A549 treated with Hydrocortisone at 1 μM for 4 hours (cell line): ENCODE data around the gene OR2T11. TPM values are rescaled to one million over a fixed set of nuclear protein-coding genes. Genes with fewer than 3 reads are reported as not detected.

ENCODE experiments used
- total RNA-seq: library from RNA; stranded (reverse); fragments of 200-300 nt; extraction: Qiagen RNA extraction; gene quantifications from 5 replicates; pipeline ENCODE4 v1.2.3, GENCODE V29; 2022

Gene OR2T11
- not detected in 5 replicates for total RNA-seq

DNA sequence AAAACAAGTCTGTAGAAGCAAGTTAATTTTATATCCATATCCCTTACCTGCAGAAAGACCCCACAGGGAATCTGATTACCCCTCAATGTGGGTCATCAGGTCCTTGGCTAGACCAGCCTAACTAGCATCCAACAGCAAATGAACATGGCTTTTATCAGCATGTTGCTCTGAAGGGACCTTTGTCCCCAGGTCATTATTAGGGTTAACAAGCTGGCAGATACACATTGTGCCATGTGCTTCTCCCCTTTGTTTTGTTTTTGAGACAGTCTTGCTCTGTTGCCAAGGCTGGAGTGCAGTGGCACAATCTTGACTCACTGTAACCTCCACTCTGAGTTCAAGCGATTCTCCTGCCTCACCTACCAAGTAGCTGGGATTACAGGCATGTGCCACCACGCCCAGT, at the start of gene OR2T11:
OR2T11 (minus strand) TSS at position 101 of the 400 bp plus-strand sequence. CDS start 7,963 bp downstream, outside the sequence.

GRCh38 chr1:248655354-248655753, 20.5 kb upstream of the OR2T11 start, which contains the start of gene OR2T27:
TSS of gene OR2T27 (minus strand) at chr1:248655528. CDS start at chr1:248650884, 4,644 bp downstream.

DNA sequence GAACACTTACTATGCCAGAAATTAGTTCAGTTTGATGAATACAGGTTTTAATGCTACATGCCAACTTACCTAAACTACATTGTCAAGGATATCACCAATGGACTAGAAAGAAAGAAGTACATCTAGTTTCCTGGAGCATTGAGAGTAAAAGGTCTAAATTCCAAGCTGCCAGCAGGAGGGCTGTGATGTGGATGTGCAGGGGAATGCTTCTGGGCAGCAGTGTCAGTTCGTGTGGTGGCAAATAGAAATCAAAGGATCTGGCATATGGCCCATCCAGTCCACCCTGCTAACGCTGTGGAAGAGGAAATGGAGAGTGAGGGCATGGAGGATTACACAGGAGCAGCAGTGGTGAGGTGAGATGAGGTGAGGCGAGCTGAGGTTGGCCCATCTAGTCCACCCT, 10.3 kb upstream of the OR2T11 start, which contains the start of gene OR2T35:
OR2T35 (minus strand) TSS at position 101 of the 400 bp plus-strand sequence. CDS start 6,020 bp downstream, outside the sequence.

DNA sequence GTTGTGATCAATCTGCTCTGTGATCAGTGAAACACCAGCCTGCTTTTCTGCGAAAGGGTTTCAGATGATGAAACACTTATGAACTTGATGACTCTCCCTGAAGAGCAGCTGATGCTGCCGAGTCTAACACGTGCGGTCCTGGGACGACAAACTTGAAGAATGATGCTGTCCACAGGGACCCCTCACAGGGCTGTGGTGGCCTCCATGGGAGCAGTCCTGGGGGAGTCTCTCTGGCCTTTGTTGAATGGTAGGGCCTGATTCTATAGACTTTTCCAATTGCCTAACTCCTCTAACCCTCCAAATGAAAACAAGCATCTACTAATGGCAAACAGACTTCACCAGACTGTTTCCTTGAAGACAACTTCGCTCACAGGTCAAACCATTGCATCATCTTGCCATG, 37.3 kb downstream of the OR2T11 start, which contains the start of gene OR2T10:
OR2T10 (minus strand) TSS at position 112 of the 400 bp plus-strand sequence. CDS start 3,932 bp downstream, outside the sequence.

GRCh38 chr1:248574657-248575056, 60.2 kb downstream of the OR2T11 start, which contains the start of gene OR2T34:
TSS of gene OR2T34 (minus strand) at chr1:248574757. CDS start at chr1:248574757, 0 bp downstream.

Other genes starting within 250 kb of the OR2T11 start
- not detected in 5 replicates for gene OR2T1, start 232.0 kb downstream of the OR2T11 start, total RNA-seq
- gene OR2T2, start 189.5 kb downstream of the OR2T11 start, total RNA-seq: not detected in 5 replicates
- not detected in 5 replicates for gene OR2T3, start 161.7 kb downstream of the OR2T11 start, total RNA-seq
- gene OR2T5, start 146.5 kb downstream of the OR2T11 start, total RNA-seq: not detected in 5 replicates
- not detected in 5 replicates for gene OR2G6, start 127.0 kb downstream of the OR2T11 start, total RNA-seq
- gene OR2T29, start 72.3 kb downstream of the OR2T11 start, total RNA-seq: not detected in 5 replicates
- not detected in 5 replicates for gene OR2T34, start 60.3 kb downstream of the OR2T11 start, total RNA-seq
- gene OR2T10, start 37.4 kb downstream of the OR2T11 start, total RNA-seq: not detected in 5 replicates
- not detected in 5 replicates for gene OR2T35, start 10.2 kb upstream of the OR2T11 start, total RNA-seq
- not detected in 5 replicates for gene OR2T27, start 20.4 kb upstream of the OR2T11 start, total RNA-seq
- not detected in 5 replicates for gene OR14I1, start 67.7 kb upstream of the OR2T11 start, total RNA-seq
- gene LYPD8, start 120.7 kb upstream of the OR2T11 start, total RNA-seq: 0.10 to 0.20 TPM (median 0.16 TPM) in 4 of 5 replicates, not detected in the other
- 21.6 to 26.7 TPM (median 22.8 TPM) in 5 replicates for gene SH3BP5L, start 190.8 kb upstream of the OR2T11 start, total RNA-seq
- gene ZNF672, start 203.1 kb upstream of the OR2T11 start, total RNA-seq: 16.0 to 20.9 TPM (median 18.9 TPM) in 5 replicates
- 14.4 to 22.2 TPM (median 20.7 TPM) in 5 replicates for gene ZNF692, start 224.0 kb upstream of the OR2T11 start, total RNA-seq